Spleen (tissue), 11 donors: ENCODE data around the gene MAP3K2. TPM values are rescaled to one million over a fixed set of nuclear protein-coding genes. Genes with fewer than 3 reads are reported as not detected.

Source experiments
- DNase-seq: peaks from one replicate; pipeline ENCODE4 v3.0.0-alpha.2; 2020
- H3K27ac ChIP-seq, 8 donors: fragments of 200-600 bp; sonication (generic) in 7 of 8; 1 replicate in 4 of 8; 2 replicates in 4 of 8; pipeline versions ENCODE4 v1.5.0 to v1.8.0; 2016 to 2021; ENCODE audit warnings: inconsistent platforms in 4 of 8, mild to moderate bottlenecking in 4 of 8, moderate library complexity in 1 of 8
- H3K27me3 ChIP-seq, 7 donors: fragments of 200-600 bp; sonication (generic) in 6 of 7; replicated peaks in 1 of 7; 1 replicate in 4 of 7; 2 replicates in 3 of 7; pipeline versions ENCODE4 v1.5.0 to v1.8.0; 2016 to 2021; ENCODE audit warnings: inconsistent platforms in 3 of 7, mild to moderate bottlenecking in 1 of 7
- H3K36me3 ChIP-seq, 6 donors: fragments of 200-600 bp; sonication (generic) in 5 of 6; 1 replicate in 4 of 6; 2 replicates in 2 of 6; pipeline versions ENCODE4 v1.5.0 to v1.8.0; 2016 to 2021; ENCODE audit warnings: inconsistent platforms in 2 of 6
- H3K4me1 ChIP-seq, 6 donors: fragments of 200-600 bp; sonication (generic) in 5 of 6; 1 replicate in 3 of 6; 2 replicates in 3 of 6; pipeline versions ENCODE4 v1.5.0 to v1.8.0; 2016 to 2021; ENCODE audit warnings: inconsistent platforms in 3 of 6
- H3K4me3 ChIP-seq, 8 donors: fragments of 200-600 bp; sonication (generic) in 7 of 8; 1 replicate in 4 of 8; 2 replicates in 4 of 8; pipeline versions ENCODE4 v1.5.0 to v1.8.0; 2016 to 2021; ENCODE audit warnings: inconsistent platforms in 4 of 8, mild to moderate bottlenecking in 4 of 8, moderate library complexity in 2 of 8
- H3K9me3 ChIP-seq, 8 donors: fragments of 200-600 bp; sonication (generic) in 7 of 8; 1 replicate in 4 of 8; 2 replicates in 4 of 8; pipeline versions ENCODE4 v1.5.0 to v1.8.0; 2016 to 2021; ENCODE audit warnings: inconsistent platforms in 4 of 8
- POLR2A ChIP-seq, 3 donors: fragments of 450-650 bp; IDR thresholded peaks; one replicate each; pipeline ENCODE4 v1.5.1; 2017; ENCODE audit warnings: antibody characterized with exemption in 3 of 3, mild to moderate bottlenecking in 1 of 3
- POLR2AphosphoS5 ChIP-seq, 3 donors: sonication (generic); formaldehyde crosslinking; IDR thresholded peaks; one replicate each; pipeline ENCODE4 v1.5.1; 2017; ENCODE audit warnings: antibody characterized with exemption in 3 of 3
- WGBS, 5 donors: extraction: QIAGEN DNeasy Blood & Tissue Kit in 3 of 5; methylation state at CpG; one replicate each; pipeline versions ENCODE4 v1.1.5 to v1.1.7; 2013 to 2018; 5-methylcytosine and 5-hydroxymethylcytosine counted together
- intact Hi-C: fragments of 100-400 bp; cut with DNase I; formaldehyde crosslinking; loops from one replicate; pipeline ENCODE4 v1.15.0; 2023; ENCODE audit warnings: low total_unique reads
- polyA plus RNA-seq, 3 donors: library from polyadenylated mRNA; stranded (reverse); fragments of 200-250 nt; gene quantifications; one replicate each; pipeline ENCODE4 v1.2.1, GENCODE V29; 2013
- total RNA-seq, 7 donors: library from RNA; depleted of rRNA in 3 of 7; stranded (reverse); fragments of >200 nt in 3 of 7; fragmentation: NEBNext Ultra II Directional in 4 of 7; extraction: Animal tissue kit (Norgen Biotek cat#: 25700) in 4 of 7; gene quantifications; one replicate each; pipeline versions ENCODE4 v1.1.0 to v1.2.1, GENCODE V29; 2016 to 2021
- TF ChIP-seq, protein P1 (sequence below), 11 experiments: fragments of 200-600 bp in 7 of 11; fragments of 450-650 bp in 4 of 11; sonication (generic) in 4 of 11; IDR thresholded peaks in 8 of 11; conservative IDR thresholded peaks in 3 of 11; 1 replicate in 7 of 11; 2 replicates in 4 of 11; pipeline versions ENCODE4 v1.4.0 to v1.8.0; 2016 to 2021; ENCODE audit warnings: antibody characterized with exemption in 11 of 11, inconsistent platforms in 4 of 11, mild to moderate bottlenecking in 1 of 11
- donor health status: healthy with polysubstance abuse.
- donor health status: DM: no; HTN: no; CAD: no; lungs with moderate emphysema.
- donor health status: DM: no; HTN: no; CAD: no.
- donor health status: Bipolar disorder and iron deficiency.
- donor health status: healthy.
- donor health status: DM: no; HTN: no; CAD: no.
- donor health status: DM: yes; HTN: yes; CAD: no.

The MAP3K2 gene
- total and polyA plus RNA-seq, 10 donors = 6.5 to 83.9 (median 63.0) TPM

DNA sequence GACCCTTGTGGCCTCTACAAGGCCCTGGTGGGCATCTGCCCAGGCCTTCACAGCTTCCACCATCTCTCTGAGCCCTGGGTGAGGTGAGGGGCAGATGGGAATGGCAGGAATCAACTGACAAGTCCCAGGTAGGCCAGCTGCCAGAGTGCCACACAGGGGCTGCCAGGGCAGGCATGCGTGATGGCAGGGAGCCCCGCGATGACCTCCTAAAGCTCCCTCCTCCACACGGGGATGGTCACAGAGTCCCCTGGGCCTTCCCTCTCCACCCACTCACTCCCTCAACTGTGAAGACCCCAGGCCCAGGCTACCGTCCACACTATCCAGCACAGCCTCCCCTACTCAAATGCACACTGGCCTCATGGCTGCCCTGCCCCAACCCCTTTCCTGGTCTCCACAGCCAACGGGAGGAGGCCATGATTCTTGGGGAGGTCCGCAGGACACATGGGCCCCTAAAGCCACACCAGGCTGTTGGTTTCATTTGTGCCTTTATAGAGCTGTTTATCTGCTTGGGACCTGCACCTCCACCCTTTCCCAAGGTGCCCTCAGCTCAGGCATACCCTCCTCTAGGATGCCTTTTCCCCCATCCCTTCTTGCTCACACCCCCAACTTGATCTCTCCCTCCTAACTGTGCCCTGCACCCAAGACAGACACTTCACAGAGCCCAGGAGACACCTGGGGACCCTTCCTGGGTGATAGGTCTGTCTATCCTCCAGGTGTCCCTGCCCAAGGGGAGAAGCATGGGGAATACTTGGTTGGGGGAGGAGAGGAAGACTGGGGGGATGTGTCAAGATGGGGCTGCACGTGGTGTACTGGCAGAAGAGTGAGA lies 32.5 kb upstream of the MAP3K2 start:
- peaks cover 21 to 42% (median 34%) of the 10 kb centered on the region in 6 donors for H3K4me1 ChIP-seq
- intact Hi-C loops = no loop called here
- 58 to 87% (median 77%) methylated on average over 3 to 8 of the region's 8 CpGs for WGBS, 5 donors
- no peaks in the 10 kb centered on the region for H3K9me3 ChIP-seq
- no peak for DNase-seq
- TF ChIP-seq POLR2A (IDR thresholded peaks at IDR 0.05) = no peak
- TF ChIP-seq POLR2AphosphoS5 (IDR thresholded peaks at IDR 0.05) = no peak
- TF ChIP-seq, protein P1, sequence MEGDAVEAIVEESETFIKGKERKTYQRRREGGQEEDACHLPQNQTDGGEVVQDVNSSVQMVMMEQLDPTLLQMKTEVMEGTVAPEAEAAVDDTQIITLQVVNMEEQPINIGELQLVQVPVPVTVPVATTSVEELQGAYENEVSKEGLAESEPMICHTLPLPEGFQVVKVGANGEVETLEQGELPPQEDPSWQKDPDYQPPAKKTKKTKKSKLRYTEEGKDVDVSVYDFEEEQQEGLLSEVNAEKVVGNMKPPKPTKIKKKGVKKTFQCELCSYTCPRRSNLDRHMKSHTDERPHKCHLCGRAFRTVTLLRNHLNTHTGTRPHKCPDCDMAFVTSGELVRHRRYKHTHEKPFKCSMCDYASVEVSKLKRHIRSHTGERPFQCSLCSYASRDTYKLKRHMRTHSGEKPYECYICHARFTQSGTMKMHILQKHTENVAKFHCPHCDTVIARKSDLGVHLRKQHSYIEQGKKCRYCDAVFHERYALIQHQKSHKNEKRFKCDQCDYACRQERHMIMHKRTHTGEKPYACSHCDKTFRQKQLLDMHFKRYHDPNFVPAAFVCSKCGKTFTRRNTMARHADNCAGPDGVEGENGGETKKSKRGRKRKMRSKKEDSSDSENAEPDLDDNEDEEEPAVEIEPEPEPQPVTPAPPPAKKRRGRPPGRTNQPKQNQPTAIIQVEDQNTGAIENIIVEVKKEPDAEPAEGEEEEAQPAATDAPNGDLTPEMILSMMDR (IDR thresholded peaks at IDR 0.05 in 8 of 11, conservative IDR thresholded peaks at IDR 0.05 in 3 of 11) = no peak
- peaks cover 0 to 50% (median 24%) of the 10 kb centered on the region in 7 donors for H3K27me3 ChIP-seq
- no peak overlapping the region for H3K4me3 ChIP-seq
- no peak overlapping the region for H3K27ac ChIP-seq
- no peaks in the 10 kb centered on the region for H3K36me3 ChIP-seq

DNA sequence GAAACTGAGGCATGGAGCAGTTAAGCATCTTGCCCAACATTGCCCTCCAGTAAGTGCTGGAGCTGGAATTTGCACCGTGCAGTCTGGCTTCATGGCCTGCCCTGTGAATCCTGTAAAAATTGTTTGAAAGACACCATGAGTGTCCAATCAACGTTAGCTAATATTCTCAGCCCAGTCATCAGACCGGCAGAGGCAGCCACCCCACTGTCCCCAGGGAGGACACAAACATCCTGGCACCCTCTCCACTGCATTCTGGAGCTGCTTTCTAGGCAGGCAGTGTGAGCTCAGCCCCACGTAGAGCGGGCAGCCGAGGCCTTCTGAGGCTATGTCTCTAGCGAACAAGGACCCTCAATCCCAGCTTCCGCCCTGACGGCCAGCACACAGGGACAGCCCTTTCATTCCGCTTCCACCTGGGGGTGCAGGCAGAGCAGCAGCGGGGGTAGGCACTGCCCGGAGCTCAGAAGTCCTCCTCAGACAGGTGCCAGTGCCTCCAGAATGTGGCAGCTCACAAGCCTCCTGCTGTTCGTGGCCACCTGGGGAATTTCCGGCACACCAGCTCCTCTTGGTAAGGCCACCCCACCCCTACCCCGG lies 31.8 kb upstream of the MAP3K2 start:
- intact Hi-C loops = no loop called here
- no peak overlapping the region for H3K4me3 ChIP-seq
- TF ChIP-seq POLR2AphosphoS5 (IDR thresholded peaks at IDR 0.05) (no peak), POLR2A (IDR thresholded peaks at IDR 0.05) (no peak)
- TF ChIP-seq, protein P1 (IDR thresholded peaks at IDR 0.05 in 8 of 11, conservative IDR thresholded peaks at IDR 0.05 in 3 of 11) = no peak
- H3K9me3 ChIP-seq = no peaks in the 10 kb centered on the region
- H3K4me1 ChIP-seq = peaks cover 26 to 47% (median 39%) of the 10 kb centered on the region in 6 donors
- H3K27me3 ChIP-seq = peaks cover 0 to 50% (median 24%) of the 10 kb centered on the region in 7 donors
- no peak overlapping the region for H3K27ac ChIP-seq
- 76 to 90% (median 87%) methylated on average over 12 to 15 of the region's 15 CpGs for WGBS, 5 donors
- H3K36me3 ChIP-seq = no peaks in the 10 kb centered on the region
- no peak for DNase-seq

DNA sequence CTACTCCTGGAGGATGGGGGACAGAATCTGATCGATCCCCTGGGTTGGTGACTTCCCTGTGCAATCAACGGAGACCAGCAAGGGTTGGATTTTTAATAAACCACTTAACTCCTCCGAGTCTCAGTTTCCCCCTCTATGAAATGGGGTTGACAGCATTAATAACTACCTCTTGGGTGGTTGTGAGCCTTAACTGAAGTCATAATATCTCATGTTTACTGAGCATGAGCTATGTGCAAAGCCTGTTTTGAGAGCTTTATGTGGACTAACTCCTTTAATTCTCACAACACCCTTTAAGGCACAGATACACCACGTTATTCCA lies 31.3 kb upstream of the MAP3K2 start:
- Histone ChIP-seq H3K27me3 (peaks cover 0 to 45% (median 23%) of the 10 kb centered on the region in 7 donors), H3K36me3 (no peaks in the 10 kb centered on the region), H3K4me3 (no peak overlapping the region), H3K9me3 (no peaks in the 10 kb centered on the region), H3K4me1 (peaks cover 26 to 51% (median 40%) of the 10 kb centered on the region in 6 donors), H3K27ac (no peak overlapping the region)
- intact Hi-C loops = no loop called here
- no peak for TF ChIP-seq POLR2AphosphoS5 (IDR thresholded peaks at IDR 0.05)
- TF ChIP-seq, protein P1 (IDR thresholded peaks at IDR 0.05 in 8 of 11, conservative IDR thresholded peaks at IDR 0.05 in 3 of 11) = no peak
- TF ChIP-seq POLR2A (IDR thresholded peaks at IDR 0.05) = no peak
- no peak for DNase-seq
- 91 to 95% (median 92%) methylated on average over 4 of the region's 4 CpGs for WGBS, 5 donors
